MCF 10A (cell line): ENCODE measurements around the gene ROR1. TPM values are rescaled to one million over a fixed set of nuclear protein-coding genes. Genes with fewer than 3 reads are reported as not detected.

ENCODE experiments used
- BruUV-seq: library from RNA; stranded (reverse); fragments of 400-500 nt; replicated peaks from 2 replicates; lab custom pipeline; 2021; lab: Mats Ljungman, UMichigan
- CTCF ChIA-PET: fragments of 300-600 bp; sonication (Branson Sonifier 250); formaldehyde crosslinking; extraction: SDS; loops from one replicate; lab custom pipeline; 2021; ENCODE audit warnings: antibody characterized with exemption, inconsistent platforms; lab: Yijun Ruan, JAX
- POLR2A ChIA-PET: fragments of 300-600, 350-650 bp; sonication (Branson Sonifier 250); formaldehyde crosslinking; extraction: SDS; loops from one replicate; lab custom pipeline; 2020; ENCODE audit warnings: antibody characterized with exemption, inconsistent platforms; lab: Yijun Ruan, JAX
- DNase-seq: peaks from one replicate; pipeline ENCODE4 v3.0.0-alpha.2; 2018; ENCODE audit not compliant: unreplicated experiment
- H3K27ac Mint-ChIP-seq: one replicate; pipeline ENCODE4 v1.8.0; 2022; ENCODE audit warnings: mild to moderate bottlenecking, low read depth, mixed read lengths; ENCODE audit not compliant: unreplicated experiment
- H3K27me3 Mint-ChIP-seq: one replicate; pipeline ENCODE4 v1.8.0; 2022; ENCODE audit warnings: mixed read lengths; ENCODE audit not compliant: insufficient read depth, unreplicated experiment
- H3K36me3 Mint-ChIP-seq: one replicate; pipeline ENCODE4 v1.8.0; 2022; ENCODE audit warnings: mild to moderate bottlenecking, moderate library complexity, mixed read lengths; ENCODE audit not compliant: insufficient read depth, unreplicated experiment
- H3K4me1 Mint-ChIP-seq: one replicate; pipeline ENCODE4 v1.8.0; 2022; ENCODE audit warnings: mixed read lengths; ENCODE audit not compliant: insufficient read depth, unreplicated experiment
- H3K4me3 Mint-ChIP-seq: one replicate; pipeline ENCODE4 v1.8.0; 2022; ENCODE audit warnings: mild to moderate bottlenecking, moderate library complexity, mixed read lengths; ENCODE audit not compliant: unreplicated experiment
- H3K9me3 Mint-ChIP-seq: one replicate; pipeline ENCODE4 v1.8.0; 2022; ENCODE audit warnings: mixed read lengths; ENCODE audit not compliant: unreplicated experiment
- intact Hi-C: fragments of 100-400 bp; cut with micrococcal nuclease; formaldehyde crosslinking; loops from 2 replicates; pipeline ENCODE4 v1.14.1; 2022
- total RNA-seq: library from RNA; stranded (reverse); gene quantifications from 2 replicates; pipeline ENCODE4 v1.2.3, GENCODE V29; 2022
- TF ChIP-seq, protein P1 (sequence below): fragments of 200-600 bp; IDR thresholded peaks from one replicate; pipeline ENCODE4 v1.8.0; 2022; ENCODE audit warnings: antibody characterized with exemption, mild to moderate bottlenecking; ENCODE audit not compliant: unreplicated experiment

ROR1 gene
- total RNA-seq, 1 experiment from 2014 or later: 4.6 TPM

DNA sequence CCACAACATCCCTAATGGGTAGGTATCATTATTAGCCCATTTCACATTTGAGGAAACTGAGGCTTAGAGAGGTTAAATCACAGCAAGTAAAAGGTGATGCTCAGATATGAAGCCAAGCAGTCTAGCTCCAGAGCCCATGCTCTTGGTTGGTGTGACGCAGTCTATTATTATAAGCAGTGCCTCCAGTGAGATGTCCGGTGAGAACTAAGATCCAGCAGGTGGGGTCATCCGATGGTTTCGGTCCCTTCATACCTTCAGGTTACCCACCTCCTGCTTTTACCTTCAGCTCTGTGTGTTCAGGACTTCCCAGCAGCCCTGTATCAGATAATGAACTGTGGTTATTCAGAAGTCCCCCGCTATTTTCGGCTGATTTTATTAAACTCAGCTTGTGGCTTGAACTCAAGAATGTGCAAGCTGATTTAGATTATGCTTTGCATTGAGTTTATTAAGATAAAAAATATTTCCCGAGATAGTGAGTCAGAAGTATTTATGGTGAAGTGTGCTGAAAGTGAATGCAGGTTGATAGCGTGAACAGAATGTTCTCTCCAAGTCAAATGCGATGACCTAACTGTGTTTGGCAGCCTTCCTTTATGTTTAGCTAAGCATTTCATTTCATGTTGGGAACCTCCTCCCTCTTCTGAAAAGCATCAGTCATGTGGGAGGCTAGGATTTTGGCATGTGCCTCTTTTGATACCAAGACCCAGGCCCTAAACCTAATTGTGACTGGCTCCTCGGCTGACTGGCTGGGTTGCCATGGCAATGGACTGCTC is 268.7 kb downstream of the ROR1 start:
- H3K4me1 Mint-ChIP-seq: peaks cover 68% of the 10 kb centered on the region
- intact Hi-C loops: loop anchor here (2.0 to 10.0 kb wide), 4 partner anchors 75 to 350 kb away; partner anchors contain the start of gene ROR1
- BruUV-seq: TSS peak; percentile 28
- no peaks in the 10 kb centered on the region for H3K27me3 Mint-ChIP-seq
- peak overlapping the region; percentile 68 for H3K4me3 Mint-ChIP-seq
- ChIA-PET POLR2A (interaction anchor here (0.7 to 2.6 kb wide), 34 partner anchors 11 to 449 kb away, joined by 3 to 22 read pairs (median 4); partner anchors contain the start of genes PGM1 and ROR1), CTCF (interaction anchor here (0.6 to 1.8 kb wide), 12 partner anchors 9 to 452 kb away, joined by 3 to 7 read pairs (median 3); partner anchors contain the start of gene ROR1)
- TF ChIP-seq, protein P1, sequence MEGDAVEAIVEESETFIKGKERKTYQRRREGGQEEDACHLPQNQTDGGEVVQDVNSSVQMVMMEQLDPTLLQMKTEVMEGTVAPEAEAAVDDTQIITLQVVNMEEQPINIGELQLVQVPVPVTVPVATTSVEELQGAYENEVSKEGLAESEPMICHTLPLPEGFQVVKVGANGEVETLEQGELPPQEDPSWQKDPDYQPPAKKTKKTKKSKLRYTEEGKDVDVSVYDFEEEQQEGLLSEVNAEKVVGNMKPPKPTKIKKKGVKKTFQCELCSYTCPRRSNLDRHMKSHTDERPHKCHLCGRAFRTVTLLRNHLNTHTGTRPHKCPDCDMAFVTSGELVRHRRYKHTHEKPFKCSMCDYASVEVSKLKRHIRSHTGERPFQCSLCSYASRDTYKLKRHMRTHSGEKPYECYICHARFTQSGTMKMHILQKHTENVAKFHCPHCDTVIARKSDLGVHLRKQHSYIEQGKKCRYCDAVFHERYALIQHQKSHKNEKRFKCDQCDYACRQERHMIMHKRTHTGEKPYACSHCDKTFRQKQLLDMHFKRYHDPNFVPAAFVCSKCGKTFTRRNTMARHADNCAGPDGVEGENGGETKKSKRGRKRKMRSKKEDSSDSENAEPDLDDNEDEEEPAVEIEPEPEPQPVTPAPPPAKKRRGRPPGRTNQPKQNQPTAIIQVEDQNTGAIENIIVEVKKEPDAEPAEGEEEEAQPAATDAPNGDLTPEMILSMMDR: no peak
- DNase-seq: peak; percentile 94
- H3K36me3 Mint-ChIP-seq: peaks cover 9% of the 10 kb centered on the region
- no peaks in the 10 kb centered on the region for H3K9me3 Mint-ChIP-seq
- H3K27ac Mint-ChIP-seq: peak overlapping the region; percentile 82

DNA sequence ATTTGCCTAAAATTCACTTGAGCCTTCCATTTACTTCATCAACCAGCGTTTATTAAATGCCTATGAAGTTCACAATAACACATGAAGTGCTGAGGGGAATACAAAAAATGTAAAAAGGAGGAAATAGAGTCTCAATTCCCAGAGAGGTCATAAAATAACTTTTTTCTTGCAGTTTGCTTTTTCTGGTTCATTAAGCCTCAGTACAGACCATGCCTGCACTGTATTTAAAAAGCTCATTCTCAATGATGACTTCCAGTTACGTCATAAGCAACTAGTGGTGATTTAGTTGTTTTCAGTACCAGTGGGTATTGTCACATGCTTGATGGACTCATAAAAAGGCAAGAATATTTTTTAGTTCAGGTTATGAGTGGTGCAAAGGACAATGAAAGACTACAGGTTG is 269.5 kb downstream of the ROR1 start:
- peaks cover 61% of the 10 kb centered on the region for H3K4me1 Mint-ChIP-seq
- peak overlapping the region; percentile 82 for H3K27ac Mint-ChIP-seq
- POLR2A ChIA-PET: interaction anchor here (0.8 to 2.6 kb wide), 35 partner anchors 10 to 450 kb away, joined by 3 to 22 read pairs (median 4); partner anchors contain the start of genes PGM1 and ROR1
- TF ChIP-seq, protein P1: no peak
- intact Hi-C loops: loop anchor here (2.0 to 10.0 kb wide), 4 partner anchors 74 to 351 kb away; partner anchors contain the start of gene ROR1
- CTCF ChIA-PET: interaction anchor here (0.6 to 1.8 kb wide), 8 partner anchors 10 to 352 kb away, joined by 3 to 7 read pairs (median 4); no protein-coding TSS in a partner anchor
- peaks cover 9% of the 10 kb centered on the region for H3K36me3 Mint-ChIP-seq
- no TSS peak for BruUV-seq
- H3K4me3 Mint-ChIP-seq: no peak overlapping the region
- DNase-seq: peak; percentile 18
- H3K27me3 Mint-ChIP-seq: no peaks in the 10 kb centered on the region
- H3K9me3 Mint-ChIP-seq: no peaks in the 10 kb centered on the region

DNA sequence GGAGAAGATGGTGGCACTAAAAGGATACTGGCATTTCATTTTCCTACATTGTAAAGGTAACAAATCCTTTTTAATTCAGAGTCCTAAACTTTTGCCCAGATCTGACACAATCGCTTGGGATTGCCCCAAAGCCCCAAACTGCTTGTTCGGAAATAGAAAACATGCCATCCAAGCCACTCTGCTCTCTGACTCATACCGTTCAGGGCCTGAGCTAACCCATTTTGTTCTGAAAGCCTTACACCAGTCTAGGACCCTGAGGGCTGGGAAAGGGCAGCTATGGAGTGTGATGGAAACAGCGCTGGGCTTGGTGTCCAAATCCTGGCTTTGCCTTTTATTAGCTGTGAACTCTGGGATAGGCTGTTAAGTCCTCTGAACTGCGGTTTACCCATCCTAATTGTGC is 270.2 kb downstream of the ROR1 start:
- TF ChIP-seq, protein P1: no peak
- Mint-ChIP-seq H3K4me3 (no peak overlapping the region), H3K27me3 (no peaks in the 10 kb centered on the region), H3K27ac (peak overlapping the region; percentile 82), H3K36me3 (peaks cover 9% of the 10 kb centered on the region), H3K4me1 (peaks cover 54% of the 10 kb centered on the region), H3K9me3 (no peaks in the 10 kb centered on the region)
- POLR2A ChIA-PET: interaction anchor here (0.6 to 2.6 kb wide), 16 partner anchors 9 to 184 kb away, joined by 3 to 22 read pairs (median 6); no protein-coding TSS in a partner anchor
- CTCF ChIA-PET: interaction anchor here (1.0 to 1.8 kb wide), 2 partner anchors 93 to 115 kb away, joined by 4 to 7 read pairs; no protein-coding TSS in a partner anchor
- no TSS peak for BruUV-seq
- intact Hi-C loops: loop anchor here (2.0 to 10.0 kb wide), 4 partner anchors 73 to 352 kb away; partner anchors contain the start of gene ROR1
- DNase-seq: peak; percentile 90

DNA sequence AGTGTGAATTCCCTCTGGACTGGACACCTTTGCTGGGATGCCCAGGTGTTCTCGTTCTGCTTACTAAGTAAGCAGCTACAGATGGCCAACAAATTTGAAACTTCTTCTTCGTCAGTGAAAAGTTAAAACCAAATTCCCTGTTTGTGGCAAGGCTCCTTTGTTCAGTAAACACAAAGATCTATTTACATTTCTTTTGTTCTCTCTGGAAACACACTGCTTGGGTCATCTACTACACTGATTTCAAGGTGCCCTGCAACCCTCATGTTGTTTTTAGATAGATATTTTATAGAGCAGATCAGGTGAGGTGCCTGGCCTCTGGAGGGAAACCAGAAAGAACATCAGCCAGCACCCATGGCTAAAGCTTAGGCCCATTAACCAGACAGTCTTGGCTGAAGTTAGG is 272.4 kb downstream of the ROR1 start:
- TF ChIP-seq, protein P1: no peak
- no peak for DNase-seq
- Mint-ChIP-seq H3K4me1 (peaks cover 34% of the 10 kb centered on the region), H3K27ac (no peak overlapping the region), H3K4me3 (no peak overlapping the region), H3K9me3 (no peaks in the 10 kb centered on the region), H3K36me3 (peaks cover 9% of the 10 kb centered on the region), H3K27me3 (no peaks in the 10 kb centered on the region)
- POLR2A ChIA-PET: interaction anchor here (1.4 kb wide), 1 partner anchor 11 kb away, joined by 5 read pairs; no protein-coding TSS in a partner anchor
- no TSS peak for BruUV-seq
- intact Hi-C loops: loop anchor here (10.0 kb wide), 1 partner anchor 271 kb away; the partner anchor contains the start of gene ROR1
- CTCF ChIA-PET: no interaction called here
